Esophagus squamous epithelium (tissue), 5 donors: ENCODE data around the gene HAO2. TPM values are rescaled to one million over a fixed set of nuclear protein-coding genes. Genes with fewer than 3 reads are reported as not detected.

Source experiments
- DNase-seq: peaks from one replicate; lab custom pipeline; 2025; lab: John Stamatoyannopoulos, UW
- H3K27ac ChIP-seq, 4 donors: fragments of 200-600 bp; sonication (generic); one replicate each; pipeline ENCODE4 v1.5.1; 2016 to 2019; ENCODE audit warnings: mild to moderate bottlenecking in 1 of 4
- H3K27me3 ChIP-seq, 4 donors: fragments of 200-600 bp; sonication (generic); 1 replicate in 3 of 4; 2 replicates in 1 of 4; pipeline versions ENCODE4 v1.5.1 to v1.6.0; 2017 to 2021; ENCODE audit warnings: antibody characterized with exemption in 1 of 4
- H3K36me3 ChIP-seq, 3 donors: fragments of 200-600 bp; sonication (generic); one replicate each; pipeline ENCODE4 v1.5.1; 2016 to 2019
- H3K4me1 ChIP-seq, 3 donors: fragments of 200-600 bp; sonication (generic); one replicate each; pipeline ENCODE4 v1.5.1; 2017 to 2019
- H3K4me3 ChIP-seq, 4 donors: fragments of 200-600 bp; sonication (generic); 1 replicate in 3 of 4; 2 replicates in 1 of 4; pipeline ENCODE4 v1.5.1; 2016 to 2019; ENCODE audit warnings: mild to moderate bottlenecking in 2 of 4, moderate library complexity in 1 of 4
- H3K9me3 ChIP-seq, 3 donors: fragments of 200-600 bp; sonication (generic); one replicate each; pipeline ENCODE4 v1.5.1; 2016 to 2019
- CTCF ChIP-seq, 6 experiments: fragments of 450-650 bp in 4 of 6; fragments of 200-600 bp in 2 of 6; sonication (generic) in 2 of 6; IDR thresholded peaks; one replicate each; pipeline ENCODE4 v1.5.1; 2016 to 2019; ENCODE audit warnings: antibody characterized with exemption in 6 of 6, mild to moderate bottlenecking in 4 of 6, moderate library complexity in 4 of 6
- POLR2A ChIP-seq, 4 donors: fragments of 450-650 bp; IDR thresholded peaks; one replicate each; pipeline ENCODE4 v1.6.1; 2017; ENCODE audit warnings: antibody characterized with exemption in 4 of 4, mild to moderate bottlenecking in 4 of 4, moderate library complexity in 3 of 4
- WGBS, 2 donors: methylation state at CpG; one replicate each; pipeline ENCODE4 v1.1.5; 2018; 5-methylcytosine and 5-hydroxymethylcytosine counted together
- intact Hi-C: fragments of 100-400 bp; cut with DNase I; formaldehyde crosslinking; loops from one replicate; pipeline ENCODE4 v1.15.0; 2022
- total RNA-seq, 4 donors: library from RNA; depleted of rRNA; stranded (reverse); fragments of >200 nt; gene quantifications; one replicate each; pipeline ENCODE4 v1.1.0, GENCODE V29; 2016
- donor health status: DM: yes; HTN: yes; CAD: no.

HAO2 gene
- total RNA-seq, 4 donors from 2014 or later, result not detected

- H3K36me3 ChIP-seq, result no peaks in the 10 kb centered on the region
- intact Hi-C loops, result no loop called here
- WGBS, 2 donors, result 92% methylated on average over 3 to 4 of the region's 4 CpGs
- TF ChIP-seq POLR2A (IDR thresholded peaks at IDR 0.05), result no peak
- no peak overlapping the region for H3K27ac ChIP-seq
- H3K9me3 ChIP-seq, result peaks cover 0 to 12% (median 0%) of the 10 kb centered on the region in 3 donors
- peaks cover 0 to 4% (median 0%) of the 10 kb centered on the region in 3 donors for H3K4me1 ChIP-seq
- DNase-seq, result no peak
- H3K4me3 ChIP-seq, result no peak overlapping the region
- no peaks in the 10 kb centered on the region for H3K27me3 ChIP-seq
Measured at GRCh38 chr1:119359730-119360129, 8.9 kb upstream of the HAO2 start.

GRCh38 chr1:119361205-119361604 lies 7.4 kb upstream of the HAO2 start:
- no peaks in the 10 kb centered on the region for H3K36me3 ChIP-seq
- no peak overlapping the region for H3K4me3 ChIP-seq
- 73 to 93% methylated on average over 1 of the region's 1 CpG for WGBS, 2 donors
- H3K27me3 ChIP-seq, result no peaks in the 10 kb centered on the region
- H3K27ac ChIP-seq, result no peak overlapping the region
- intact Hi-C loops, result no loop called here
- no peak for DNase-seq
- no peak for TF ChIP-seq CTCF (IDR thresholded peaks at IDR 0.05)
- TF ChIP-seq POLR2A (IDR thresholded peaks at IDR 0.05), result no peak
- H3K4me1 ChIP-seq, result peaks cover 0 to 4% (median 0%) of the 10 kb centered on the region in 3 donors
- peaks cover 0 to 7% (median 0%) of the 10 kb centered on the region in 3 donors for H3K9me3 ChIP-seq

GRCh38 chr1:119361620-119362344 lies 6.8 kb upstream of the HAO2 start:
- TF ChIP-seq POLR2A (IDR thresholded peaks at IDR 0.05) (no peak), CTCF (IDR thresholded peaks at IDR 0.05) (no peak)
- H3K27ac ChIP-seq, result no peak overlapping the region

GRCh38 chr1:119363162-119363561 lies 5.4 kb upstream of the HAO2 start:
- H3K9me3 ChIP-seq, result no peaks in the 10 kb centered on the region
- H3K4me3 ChIP-seq, result no peak overlapping the region
- no peak for DNase-seq
- intact Hi-C loops, result no loop called here
- H3K4me1 ChIP-seq, result peaks cover 0 to 2% (median 0%) of the 10 kb centered on the region in 3 donors
- 85 to 91% methylated on average over 7 of the region's 7 CpGs for WGBS, 2 donors
- TF ChIP-seq CTCF (IDR thresholded peaks at IDR 0.05) (no peak), POLR2A (IDR thresholded peaks at IDR 0.05) (no peak)
- H3K36me3 ChIP-seq, result no peaks in the 10 kb centered on the region
- H3K27ac ChIP-seq, result no peak overlapping the region
- H3K27me3 ChIP-seq, result no peaks in the 10 kb centered on the region

More at GRCh38 chr1:119361620-119362344, 6.8 kb upstream of the HAO2 start:
- intact Hi-C loops, result no loop called here
- WGBS, 2 donors, result 56 to 67% methylated on average over 2 to 4 of the region's 4 CpGs
- H3K4me1 ChIP-seq, result peaks cover 0 to 4% (median 0%) of the 10 kb centered on the region in 3 donors
- no peak for DNase-seq
- H3K9me3 ChIP-seq, result peaks cover 0 to 1% (median 0%) of the 10 kb centered on the region in 3 donors
- no peaks in the 10 kb centered on the region for H3K36me3 ChIP-seq
- H3K27me3 ChIP-seq, result no peaks in the 10 kb centered on the region
- no peak overlapping the region for H3K4me3 ChIP-seq

- TF ChIP-seq POLR2A (IDR thresholded peaks at IDR 0.05) (no peak), CTCF (IDR thresholded peaks at IDR 0.05) (no peak)
- no peak overlapping the region for H3K27ac ChIP-seq
- intact Hi-C loops, result loop anchor here (5.0 kb wide), 1 partner anchor 77 kb away; no protein-coding TSS in a partner anchor
- H3K9me3 ChIP-seq, result no peaks in the 10 kb centered on the region
- DNase-seq, result no peak
- no peaks in the 10 kb centered on the region for H3K27me3 ChIP-seq
- no peak overlapping the region for H3K4me3 ChIP-seq
- 66 to 67% methylated on average over 4 of the region's 4 CpGs for WGBS, 2 donors
- H3K4me1 ChIP-seq, result no peaks in the 10 kb centered on the region
- no peaks in the 10 kb centered on the region for H3K36me3 ChIP-seq
Measured at GRCh38 chr1:119364640-119365039, 3.9 kb upstream of the HAO2 start.
